ENCODE results near the gene DBN1. TPM values are rescaled to one million over a fixed set of nuclear protein-coding genes. Genes with fewer than 3 reads are reported as not detected.

The DBN1 gene
- total and polyA plus RNA-seq, 9 of the 15 experiments (the other 6 are each of a cell fraction or from before 2014, with no cell fraction given) = 0.25 to 87.2 (median 27.9) TPM

DNA sequence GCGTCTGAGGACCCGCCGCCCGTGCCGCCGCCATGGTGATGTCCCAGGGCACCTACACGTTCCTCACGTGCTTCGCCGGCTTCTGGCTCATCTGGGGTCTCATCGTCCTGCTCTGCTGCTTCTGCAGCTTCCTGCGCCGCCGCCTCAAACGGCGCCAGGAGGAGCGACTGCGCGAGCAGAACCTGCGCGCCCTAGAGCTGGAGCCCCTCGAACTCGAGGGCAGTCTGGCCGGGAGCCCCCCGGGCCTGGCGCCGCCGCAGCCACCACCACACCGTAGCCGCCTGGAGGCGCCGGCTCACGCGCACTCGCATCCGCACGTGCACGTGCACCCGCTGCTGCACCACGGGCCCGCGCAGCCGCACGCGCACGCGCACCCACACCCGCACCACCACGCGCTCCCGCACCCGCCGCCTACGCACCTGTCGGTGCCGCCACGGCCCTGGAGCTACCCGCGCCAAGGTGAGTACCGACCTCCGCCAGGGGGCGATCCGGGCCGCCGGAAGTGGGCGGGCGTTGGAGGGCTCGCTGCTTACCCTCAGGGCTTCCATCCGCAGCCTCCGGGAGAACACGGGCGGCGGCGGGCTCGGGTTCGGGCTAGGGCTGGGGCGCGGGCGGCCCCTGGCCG is 18.3 kb downstream of the DBN1 start (continued):
- TF ChIP-seq KDM2B (CRISPR knock-in tag; IDR thresholded peaks at IDR 0.05) = no peak
- TF ChIP-seq, protein P1, sequence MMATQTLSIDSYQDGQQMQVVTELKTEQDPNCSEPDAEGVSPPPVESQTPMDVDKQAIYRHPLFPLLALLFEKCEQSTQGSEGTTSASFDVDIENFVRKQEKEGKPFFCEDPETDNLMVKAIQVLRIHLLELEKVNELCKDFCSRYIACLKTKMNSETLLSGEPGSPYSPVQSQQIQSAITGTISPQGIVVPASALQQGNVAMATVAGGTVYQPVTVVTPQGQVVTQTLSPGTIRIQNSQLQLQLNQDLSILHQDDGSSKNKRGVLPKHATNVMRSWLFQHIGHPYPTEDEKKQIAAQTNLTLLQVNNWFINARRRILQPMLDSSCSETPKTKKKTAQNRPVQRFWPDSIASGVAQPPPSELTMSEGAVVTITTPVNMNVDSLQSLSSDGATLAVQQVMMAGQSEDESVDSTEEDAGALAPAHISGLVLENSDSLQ (IDR thresholded peaks at IDR 0.05) = no peak
- TF ChIP-seq, protein P2, sequence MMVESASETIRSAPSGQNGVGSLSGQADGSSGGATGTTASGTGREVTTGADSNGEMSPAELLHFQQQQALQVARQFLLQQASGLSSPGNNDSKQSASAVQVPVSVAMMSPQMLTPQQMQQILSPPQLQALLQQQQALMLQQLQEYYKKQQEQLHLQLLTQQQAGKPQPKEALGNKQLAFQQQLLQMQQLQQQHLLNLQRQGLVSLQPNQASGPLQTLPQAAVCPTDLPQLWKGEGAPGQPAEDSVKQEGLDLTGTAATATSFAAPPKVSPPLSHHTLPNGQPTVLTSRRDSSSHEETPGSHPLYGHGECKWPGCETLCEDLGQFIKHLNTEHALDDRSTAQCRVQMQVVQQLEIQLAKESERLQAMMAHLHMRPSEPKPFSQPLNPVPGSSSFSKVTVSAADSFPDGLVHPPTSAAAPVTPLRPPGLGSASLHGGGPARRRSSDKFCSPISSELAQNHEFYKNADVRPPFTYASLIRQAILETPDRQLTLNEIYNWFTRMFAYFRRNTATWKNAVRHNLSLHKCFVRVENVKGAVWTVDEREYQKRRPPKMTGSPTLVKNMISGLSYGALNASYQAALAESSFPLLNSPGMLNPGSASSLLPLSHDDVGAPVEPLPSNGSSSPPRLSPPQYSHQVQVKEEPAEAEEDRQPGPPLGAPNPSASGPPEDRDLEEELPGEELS (CRISPR knock-in tag; IDR thresholded peaks at IDR 0.05; ENCODE audit: borderline replicate concordance) = no peak
- 0 out of 2 replicates have a peak, but pooled peaks have one; percentile 55 for TF ChIP-seq MITF (IDR thresholded peaks at IDR 0.05)
- peak; percentile 95 for TF ChIP-seq CXXC5 (CRISPR knock-in tag; IDR thresholded peaks at IDR 0.05)
- TF ChIP-seq FIP1L1 (IDR thresholded peaks at IDR 0.05; ENCODE audit: low read depth, low read length, poor library complexity, severe bottlenecking) = peak; percentile 92
- peak; percentile 95 for TF ChIP-seq RBM22 (IDR thresholded peaks at IDR 0.05; ENCODE audit: low read depth, low read length, poor library complexity, severe bottlenecking)
- peak; percentile 28; the same call in 1 of the 2 replicates for TF ChIP-seq RNF2 (IDR thresholded peaks at IDR 0.05)
- TF ChIP-seq CC2D1A (IDR thresholded peaks at IDR 0.05) = no peak
- TF ChIP-seq PTRF (tag; IDR thresholded peaks at IDR 0.05) = no peak
- no peak for TF ChIP-seq ARHGAP35 (IDR thresholded peaks at IDR 0.05; ENCODE audit: partially characterized antibody)
- no peak for TF ChIP-seq ZNF197 (CRISPR knock-in tag; IDR thresholded peaks at IDR 0.05; ENCODE audit: low read depth)
- TF ChIP-seq CBX8 (IDR thresholded peaks at IDR 0.05; ENCODE audit: borderline replicate concordance, extremely low read depth, low read depth, low read length, poor library complexity, severe bottlenecking) = no peak
- peak; percentile 57 for TF ChIP-seq ZNF592 (IDR thresholded peaks at IDR 0.05)
- no peak for TF ChIP-seq ZSCAN32 (CRISPR knock-in tag; IDR thresholded peaks at IDR 0.05)
- TF ChIP-seq ZBTB12 (CRISPR knock-in tag; IDR thresholded peaks at IDR 0.05) = peak; percentile 24; the same call in 1 of the 2 replicates

All from K562 (cell line).